Ascending aorta (tissue), 2 donors: ENCODE measurements around the gene STRN3. TPM values are rescaled to one million over a fixed set of nuclear protein-coding genes. Genes with fewer than 3 reads are reported as not detected.
"Not testable (repeated sequence)": the region's sequence is repeated elsewhere in the genome, so short reads cannot be mapped to it uniquely, and the experiment has no call there.

Source experiments
- DNase-seq, 2 donors: peaks; one replicate each; pipeline ENCODE4 v3.0.0-alpha.2; 2019; ENCODE audit warnings: low spot score in 2 of 2
- H3K27ac ChIP-seq, 2 donors: fragments of 200-600 bp; sonication (generic); one replicate each; pipeline ENCODE4 v1.5.1; 2016 to 2017; ENCODE audit warnings: mild to moderate bottlenecking in 1 of 2
- H3K27me3 ChIP-seq: fragments of 200-600 bp; sonication (generic); one replicate; pipeline ENCODE4 v1.5.1; 2017
- H3K36me3 ChIP-seq, 2 donors: fragments of 200-600 bp; sonication (generic); one replicate each; pipeline ENCODE4 v1.5.1; 2016
- H3K4me1 ChIP-seq, 2 donors: fragments of 200-600 bp; sonication (generic); one replicate each; pipeline ENCODE4 v1.5.1; 2016 to 2017; ENCODE audit warnings: mild to moderate bottlenecking in 1 of 2
- H3K4me3 ChIP-seq, 2 donors: fragments of 200-600 bp; sonication (generic); one replicate each; pipeline ENCODE4 v1.5.1; 2016 to 2017; ENCODE audit warnings: mild to moderate bottlenecking in 1 of 2
- H3K9me3 ChIP-seq, 2 donors: fragments of 200-600 bp; sonication (generic); one replicate each; pipeline ENCODE4 v1.5.1; 2016
- intact Hi-C: fragments of 100-400 bp; cut with DNase I; formaldehyde crosslinking; loops from one replicate; pipeline ENCODE4 v1.15.1; 2023
- total RNA-seq: library from RNA; depleted of rRNA; stranded (reverse); fragments of >200 nt; gene quantifications from one replicate; pipeline ENCODE4 v1.1.0, GENCODE V29; 2016
- TF ChIP-seq, protein P1 (sequence below), 3 experiments: fragments of 200-600 bp in 2 of 3; fragments of 450-650 bp in 1 of 3; sonication (generic) in 2 of 3; IDR thresholded peaks; one replicate each; pipeline ENCODE4 v1.5.1; 2016 to 2019; ENCODE audit warnings: antibody characterized with exemption in 3 of 3, mild to moderate bottlenecking in 1 of 3, moderate library complexity in 1 of 3

Gene STRN3
- total RNA-seq, 1 donor from 2014 or later, result 38.5 TPM

DNA sequence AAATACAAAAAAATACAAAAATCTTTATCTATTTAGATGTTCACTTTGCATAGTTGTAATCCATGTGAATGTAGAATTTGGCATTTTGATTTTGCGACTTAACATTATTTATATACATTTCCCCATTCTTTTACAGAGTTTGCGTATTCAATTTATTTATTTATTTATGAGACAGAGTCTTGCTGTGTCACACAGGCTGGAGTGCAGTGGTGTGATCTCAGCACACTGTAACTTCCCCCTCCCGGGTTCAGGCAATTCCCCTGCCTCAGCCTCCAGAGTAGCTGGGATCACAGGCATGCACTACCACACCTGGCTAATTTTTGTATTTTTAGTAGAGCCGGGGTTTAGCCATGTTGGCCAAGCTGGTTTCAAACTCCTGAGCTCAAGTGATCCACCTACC is 25.3 kb upstream of the STRN3 start:
- no peak for DNase-seq
- no peaks in the 10 kb centered on the region for H3K4me1 ChIP-seq
- intact Hi-C loops, result no loop called here
- H3K4me3 ChIP-seq, result no peak overlapping the region
- H3K9me3 ChIP-seq, result no peaks in the 10 kb centered on the region
- H3K36me3 ChIP-seq, result no peaks in the 10 kb centered on the region
- no peak overlapping the region for H3K27ac ChIP-seq
- TF ChIP-seq, protein P1, sequence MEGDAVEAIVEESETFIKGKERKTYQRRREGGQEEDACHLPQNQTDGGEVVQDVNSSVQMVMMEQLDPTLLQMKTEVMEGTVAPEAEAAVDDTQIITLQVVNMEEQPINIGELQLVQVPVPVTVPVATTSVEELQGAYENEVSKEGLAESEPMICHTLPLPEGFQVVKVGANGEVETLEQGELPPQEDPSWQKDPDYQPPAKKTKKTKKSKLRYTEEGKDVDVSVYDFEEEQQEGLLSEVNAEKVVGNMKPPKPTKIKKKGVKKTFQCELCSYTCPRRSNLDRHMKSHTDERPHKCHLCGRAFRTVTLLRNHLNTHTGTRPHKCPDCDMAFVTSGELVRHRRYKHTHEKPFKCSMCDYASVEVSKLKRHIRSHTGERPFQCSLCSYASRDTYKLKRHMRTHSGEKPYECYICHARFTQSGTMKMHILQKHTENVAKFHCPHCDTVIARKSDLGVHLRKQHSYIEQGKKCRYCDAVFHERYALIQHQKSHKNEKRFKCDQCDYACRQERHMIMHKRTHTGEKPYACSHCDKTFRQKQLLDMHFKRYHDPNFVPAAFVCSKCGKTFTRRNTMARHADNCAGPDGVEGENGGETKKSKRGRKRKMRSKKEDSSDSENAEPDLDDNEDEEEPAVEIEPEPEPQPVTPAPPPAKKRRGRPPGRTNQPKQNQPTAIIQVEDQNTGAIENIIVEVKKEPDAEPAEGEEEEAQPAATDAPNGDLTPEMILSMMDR (IDR thresholded peaks at IDR 0.05), result no peak
- H3K27me3 ChIP-seq, result no peaks in the 10 kb centered on the region

DNA sequence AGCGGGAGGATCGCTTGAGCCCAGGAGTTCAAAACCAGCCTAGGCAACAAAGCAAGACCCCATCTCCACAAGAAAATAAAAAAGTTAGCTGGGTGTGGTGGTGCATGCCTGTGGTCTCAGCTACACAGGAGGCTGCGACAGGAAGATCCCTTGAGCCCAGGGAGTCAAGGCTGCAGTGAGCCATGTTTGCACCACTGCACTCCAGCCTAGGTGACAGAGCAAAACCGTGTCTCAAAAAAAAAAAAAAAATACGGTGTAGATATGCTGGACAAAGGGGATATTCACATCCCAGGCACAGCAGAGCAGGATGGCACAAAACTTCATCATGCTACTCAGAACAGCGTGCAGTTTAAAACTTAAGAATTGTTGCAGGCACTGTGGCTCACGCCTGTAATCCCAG is 24.8 kb upstream of the STRN3 start:
- H3K27me3 ChIP-seq, result no peaks in the 10 kb centered on the region
- intact Hi-C loops, result no loop called here
- H3K36me3 ChIP-seq, result no peaks in the 10 kb centered on the region
- DNase-seq, result no peak
- no peak overlapping the region for H3K4me3 ChIP-seq
- no peaks in the 10 kb centered on the region for H3K4me1 ChIP-seq
- TF ChIP-seq, protein P1 (IDR thresholded peaks at IDR 0.05), result no peak
- H3K9me3 ChIP-seq, result no peaks in the 10 kb centered on the region
- no peak overlapping the region for H3K27ac ChIP-seq

DNA sequence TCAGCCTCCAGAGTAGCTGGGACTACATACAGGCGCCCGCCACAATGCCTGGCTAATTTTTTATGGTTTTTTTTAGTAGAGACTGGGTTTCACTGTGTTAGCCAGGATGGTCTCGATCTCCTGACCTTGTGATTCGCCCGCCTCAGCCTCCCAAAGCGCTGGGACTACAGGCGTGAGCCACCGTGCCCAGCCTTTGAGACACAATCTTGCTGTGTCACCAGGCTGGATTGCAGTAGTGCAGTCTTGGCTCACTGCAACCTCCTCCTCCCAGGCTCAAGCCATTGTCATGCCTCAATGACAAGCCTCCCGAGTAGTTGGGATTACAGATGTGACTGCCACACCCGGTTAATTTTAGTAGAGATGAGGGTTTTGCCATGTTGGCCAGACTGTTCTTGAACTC is 21.3 kb upstream of the STRN3 start:
- intact Hi-C loops, result no loop called here
- Histone ChIP-seq H3K4me3 (no peak overlapping the region), H3K9me3 (no peaks in the 10 kb centered on the region), H3K36me3 (no peaks in the 10 kb centered on the region), H3K27me3 (no peaks in the 10 kb centered on the region), H3K4me1 (no peaks in the 10 kb centered on the region), H3K27ac (no peak overlapping the region)
- TF ChIP-seq, protein P1 (IDR thresholded peaks at IDR 0.05), result no peak
- DNase-seq, result no peak

DNA sequence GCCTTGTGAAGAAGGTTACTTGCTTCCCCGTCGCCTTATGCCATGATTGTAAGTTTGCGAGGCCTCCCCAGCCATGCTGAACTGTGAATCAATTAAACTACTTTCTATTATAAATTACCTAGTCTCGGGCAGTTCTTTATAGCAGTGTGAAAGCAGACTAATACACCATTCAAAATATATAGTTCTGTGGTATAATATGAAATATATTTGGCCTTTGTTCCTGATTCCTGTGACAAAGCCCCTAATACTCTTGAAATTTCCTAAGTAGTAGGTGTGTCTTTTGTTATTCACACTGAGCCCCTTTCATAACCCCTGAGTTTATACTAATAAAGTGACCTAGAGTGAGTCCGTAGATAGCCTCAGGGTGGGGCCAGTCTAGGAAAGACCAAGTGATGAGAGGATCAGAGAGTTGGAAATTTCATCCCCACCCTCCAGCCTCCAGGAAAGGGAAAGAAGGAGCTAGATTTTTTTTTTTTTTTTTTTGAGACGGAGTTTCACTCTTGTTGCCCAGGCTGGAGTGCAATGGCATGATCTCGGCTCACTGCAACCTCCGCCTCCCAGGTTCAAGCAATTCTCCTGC is 19.4 kb upstream of the STRN3 start:
- Histone ChIP-seq H3K9me3 (no peaks in the 10 kb centered on the region), H3K27me3 (no peaks in the 10 kb centered on the region), H3K36me3 (no peaks in the 10 kb centered on the region), H3K4me3 (no peak overlapping the region), H3K27ac (no peak overlapping the region), H3K4me1 (no peaks in the 10 kb centered on the region)
- DNase-seq, result no peak
- TF ChIP-seq, protein P1 (IDR thresholded peaks at IDR 0.05), result no peak
- intact Hi-C loops, result no loop called here

DNA sequence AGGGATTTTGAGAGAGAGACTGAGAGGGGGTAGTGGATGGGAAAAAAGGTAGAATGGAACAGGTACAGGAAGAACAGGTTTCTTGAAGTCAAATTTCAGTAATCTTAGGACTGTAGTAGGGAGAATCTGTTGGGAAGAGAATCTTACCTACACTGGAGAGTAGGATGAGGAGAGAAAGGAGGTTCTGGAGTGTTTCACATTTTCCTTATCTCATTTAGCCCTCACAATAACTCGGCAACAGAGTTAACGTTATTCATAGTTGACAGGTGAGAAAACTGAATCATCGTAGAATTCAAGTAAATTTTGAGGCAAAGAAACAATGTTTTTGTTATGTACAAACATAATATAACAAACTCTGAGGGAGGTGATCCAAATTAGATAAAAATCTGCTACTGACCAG is 17.2 kb upstream of the STRN3 start:
- H3K9me3 ChIP-seq, result no peaks in the 10 kb centered on the region
- no peak for DNase-seq
- H3K4me1 ChIP-seq, result no peaks in the 10 kb centered on the region
- H3K36me3 ChIP-seq, result no peaks in the 10 kb centered on the region
- H3K4me3 ChIP-seq, result no peak overlapping the region
- no peaks in the 10 kb centered on the region for H3K27me3 ChIP-seq
- no peak overlapping the region for H3K27ac ChIP-seq
- intact Hi-C loops, result no loop called here
- TF ChIP-seq, protein P1 (IDR thresholded peaks at IDR 0.05), result no peak

DNA sequence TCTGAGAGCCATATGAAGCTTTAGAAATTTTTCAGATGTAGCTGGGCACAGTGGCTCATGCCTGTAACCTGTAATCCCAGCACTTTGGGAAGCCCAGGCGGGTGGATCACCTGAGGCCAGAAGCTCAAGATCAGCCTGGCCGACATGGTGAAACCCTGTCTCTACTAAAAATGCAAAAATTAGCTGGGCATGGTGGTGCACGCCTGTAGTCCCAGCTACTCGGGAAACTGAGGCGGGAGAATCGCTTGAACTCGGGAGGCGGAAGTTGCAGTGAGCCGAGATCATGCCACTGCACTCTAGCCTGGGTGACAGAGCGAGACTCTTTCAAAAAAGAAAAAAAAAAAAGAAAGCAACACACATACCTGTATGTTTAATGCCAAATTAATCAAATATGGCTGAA is 16.7 kb upstream of the STRN3 start:
- not testable (repeated sequence) for H3K27ac ChIP-seq, DNase-seq

More for the DNA sequence above, 16.7 kb upstream of the STRN3 start:
- H3K36me3 ChIP-seq, H3K4me3 ChIP-seq, H3K4me1 ChIP-seq, H3K9me3 ChIP-seq, intact Hi-C loops, H3K27me3 ChIP-seq: not testable (repeated sequence)
